ENCODE measurements around the gene GNAS. TPM values are rescaled to one million over a fixed set of nuclear protein-coding genes. Genes with fewer than 3 reads are reported as not detected.

GNAS gene
- total and polyA plus RNA-seq, 10 donors: 722 to 854 (median 770) TPM

DNA sequence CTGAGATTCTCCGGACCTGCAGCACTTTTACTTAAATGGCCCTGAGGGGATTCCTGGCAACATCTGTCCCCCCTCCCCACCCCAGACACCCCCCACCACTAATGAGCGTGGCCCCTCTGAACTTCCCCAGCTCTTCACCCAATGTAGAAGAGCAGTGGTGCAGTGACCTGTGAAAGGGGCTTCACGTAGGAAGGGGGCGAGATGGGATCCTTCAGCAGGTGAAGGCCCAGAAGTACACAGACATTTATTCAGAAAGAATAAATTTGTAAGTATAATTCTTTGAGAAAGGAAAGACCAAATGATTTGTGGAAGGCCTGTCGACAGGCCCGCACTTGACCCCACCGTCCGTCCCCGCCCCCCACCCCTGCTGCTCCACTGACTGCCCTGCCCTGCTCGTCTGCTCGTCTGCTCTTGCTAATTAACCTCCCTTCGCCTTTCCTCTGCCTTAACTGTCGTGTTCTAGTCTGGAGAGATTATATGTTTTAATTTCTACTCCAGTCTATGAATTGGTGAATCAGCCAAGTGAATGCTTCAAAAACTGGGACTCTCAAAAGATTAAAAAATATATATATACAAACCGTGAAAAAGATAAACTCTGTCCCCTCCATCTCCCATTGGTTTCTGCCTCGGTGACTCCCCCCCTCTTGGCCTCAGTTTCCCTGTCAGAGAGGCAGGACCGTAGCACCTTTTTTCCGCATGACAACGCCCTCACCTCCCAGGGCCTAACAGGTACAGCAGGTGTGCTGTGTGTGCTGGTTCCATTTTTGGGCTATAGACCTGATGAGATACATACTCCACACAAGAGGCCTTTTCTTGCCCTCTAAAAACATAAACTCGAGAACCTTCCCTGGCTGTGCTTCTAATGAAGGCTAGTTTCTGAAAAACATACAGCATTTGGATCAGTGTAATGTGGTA lies 49.2 kb downstream of the GNAS start:
- H3K4me3 ChIP-seq: no peak overlapping the region
- 68 to 77% (median 71%) methylated on average over 19 of the region's 19 CpGs for WGBS, 5 donors
- TF ChIP-seq CTCF (IDR thresholded peaks at IDR 0.05 in 8 of 11, conservative IDR thresholded peaks at IDR 0.05 in 3 of 11) (no peak), POLR2A (IDR thresholded peaks at IDR 0.05) (no peak), POLR2AphosphoS5 (IDR thresholded peaks at IDR 0.05) (no peak)
- peaks cover 8 to 100% (median 47%) of the 10 kb centered on the region in 6 donors for H3K36me3 ChIP-seq
- H3K27ac ChIP-seq: peak overlapping the region in 2 of 8 donors; percentile 9 to 18
- intact Hi-C loops (cut with DNase I; ENCODE audit: low total_unique reads): loop anchor here (10.0 kb wide), 1 partner anchor 73 kb away; no protein-coding TSS in a partner anchor
- peaks cover 29 to 99% (median 69%) of the 10 kb centered on the region in 6 donors for H3K4me1 ChIP-seq
- DNase-seq: no peak
- H3K27me3 ChIP-seq (replicated peaks in 1 of 7): no peaks in the 10 kb centered on the region
- no peaks in the 10 kb centered on the region for H3K9me3 ChIP-seq

DNA sequence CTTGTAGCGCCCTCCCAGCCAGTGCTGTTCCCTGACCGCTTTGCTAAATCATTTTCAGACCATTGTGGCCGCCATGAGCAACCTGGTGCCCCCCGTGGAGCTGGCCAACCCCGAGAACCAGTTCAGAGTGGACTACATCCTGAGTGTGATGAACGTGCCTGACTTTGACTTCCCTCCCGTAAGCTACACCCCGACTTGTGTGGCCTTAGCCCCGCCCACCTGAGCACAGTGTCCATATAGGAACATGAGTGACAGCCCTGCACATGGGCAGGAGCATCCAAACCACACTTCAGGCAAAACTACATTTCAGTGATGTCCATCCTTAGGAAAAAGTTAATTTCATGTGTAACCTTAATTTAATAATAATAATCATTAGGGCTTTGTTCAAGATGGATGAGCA lies 51.1 kb downstream of the GNAS start:
- Histone ChIP-seq H3K27me3 (replicated peaks in 1 of 7) (no peaks in the 10 kb centered on the region), H3K4me1 (peaks cover 33 to 99% (median 69%) of the 10 kb centered on the region in 6 donors), H3K9me3 (no peaks in the 10 kb centered on the region), H3K36me3 (peaks cover 8 to 92% (median 48%) of the 10 kb centered on the region in 6 donors), H3K4me3 (no peak overlapping the region), H3K27ac (peak overlapping the region in 2 of 8 donors; percentile 12 to 35)
- intact Hi-C loops (cut with DNase I; ENCODE audit: low total_unique reads): loop anchor here (10.0 kb wide), 1 partner anchor 71 kb away; no protein-coding TSS in a partner anchor
- TF ChIP-seq CTCF (IDR thresholded peaks at IDR 0.05 in 8 of 11, conservative IDR thresholded peaks at IDR 0.05 in 3 of 11): no peak
- no peak for TF ChIP-seq POLR2A (IDR thresholded peaks at IDR 0.05)
- TF ChIP-seq POLR2AphosphoS5 (IDR thresholded peaks at IDR 0.05): peak in 1 of 3 donors; percentile 15
- no peak for DNase-seq
- 69 to 81% (median 77%) methylated on average over 9 of the region's 9 CpGs for WGBS, 5 donors

DNA sequence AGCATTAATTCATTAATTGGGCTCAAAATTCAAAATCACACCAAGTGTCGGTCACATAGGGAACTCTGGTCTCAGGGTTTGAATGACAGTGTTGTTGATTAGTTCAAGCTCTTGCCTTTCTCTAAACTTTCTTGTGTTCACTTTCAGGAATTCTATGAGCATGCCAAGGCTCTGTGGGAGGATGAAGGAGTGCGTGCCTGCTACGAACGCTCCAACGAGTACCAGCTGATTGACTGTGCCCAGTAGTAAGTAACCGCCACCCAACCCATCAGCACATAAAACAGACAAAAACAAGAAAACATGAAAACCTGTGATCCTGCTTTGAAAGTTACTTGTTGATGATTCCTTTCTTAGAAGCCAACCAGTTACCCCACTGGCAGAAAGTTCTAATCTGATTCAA lies 52.7 kb downstream of the GNAS start:
- H3K27ac ChIP-seq: peak overlapping the region in 1 of 8 donors; percentile 9
- H3K27me3 ChIP-seq (replicated peaks in 1 of 7): no peaks in the 10 kb centered on the region
- peaks cover 8 to 92% (median 58%) of the 10 kb centered on the region in 6 donors for H3K36me3 ChIP-seq
- peaks cover 36 to 99% (median 65%) of the 10 kb centered on the region in 6 donors for H3K4me1 ChIP-seq
- H3K9me3 ChIP-seq: no peaks in the 10 kb centered on the region
- WGBS, 5 donors: 83 to 90% (median 86%) methylated on average over 6 of the region's 6 CpGs
- H3K4me3 ChIP-seq: no peak overlapping the region
- DNase-seq: no peak
- intact Hi-C loops (cut with DNase I; ENCODE audit: low total_unique reads): loop anchor here (10.0 kb wide), 1 partner anchor 70 kb away; no protein-coding TSS in a partner anchor
- no peak for TF ChIP-seq POLR2AphosphoS5 (IDR thresholded peaks at IDR 0.05)
- TF ChIP-seq POLR2A (IDR thresholded peaks at IDR 0.05): no peak
- TF ChIP-seq CTCF (IDR thresholded peaks at IDR 0.05 in 8 of 11, conservative IDR thresholded peaks at IDR 0.05 in 3 of 11): no peak

GRCh38 chr20:58906111-58906510 lies 53.6 kb downstream of the GNAS start:
- WGBS, 5 donors: 92 to 97% (median 93%) methylated on average over 5 of the region's 5 CpGs
- no peak for DNase-seq
- intact Hi-C loops (cut with DNase I; ENCODE audit: low total_unique reads): loop anchor here (10.0 kb wide), 1 partner anchor 69 kb away; no protein-coding TSS in a partner anchor
- H3K4me3 ChIP-seq: no peak overlapping the region
- peak overlapping the region in 6 of 8 donors; percentile 67 to 85 (median 80) for H3K27ac ChIP-seq
- no peaks in the 10 kb centered on the region for H3K27me3 ChIP-seq (replicated peaks in 1 of 7)
- no peaks in the 10 kb centered on the region for H3K9me3 ChIP-seq
- H3K4me1 ChIP-seq: peaks cover 31 to 98% (median 56%) of the 10 kb centered on the region in 6 donors
- TF ChIP-seq CTCF (IDR thresholded peaks at IDR 0.05 in 8 of 11, conservative IDR thresholded peaks at IDR 0.05 in 3 of 11) (no peak), POLR2A (IDR thresholded peaks at IDR 0.05) (no peak), POLR2AphosphoS5 (IDR thresholded peaks at IDR 0.05) (no peak)
- peaks cover 13 to 92% (median 67%) of the 10 kb centered on the region in 6 donors for H3K36me3 ChIP-seq
